Esophagus muscularis mucosa (tissue), 4 donors: ENCODE results near the gene PTPN5. TPM values are rescaled to one million over a fixed set of nuclear protein-coding genes. Genes with fewer than 3 reads are reported as not detected.

Source experiments
- total RNA-seq, 4 donors: library from RNA; depleted of rRNA; stranded (reverse); fragments of >200 nt; gene quantifications; one replicate each; pipeline versions ENCODE4 v1.1.0 to v1.2.1, GENCODE V29; 2016

PTPN5 gene
- total RNA-seq, 4 donors from 2014 or later = 1.2 to 4.1 (median 3.0) TPM

Other genes starting within 250 kb of the PTPN5 start
- 10 to 100 TPM; 28.7 to 39.1 (median 29.6) TPM for gene UEVLD, start 203.1 kb downstream of the PTPN5 start, total RNA-seq
- 1 to 10 TPM in 1 of 4 donors, not detected in 3; 7.1 TPM for gene MISFA, start 192.0 kb downstream of the PTPN5 start, total RNA-seq
- 10 to 100 TPM in 3 of 4 donors, 1 to 10 TPM in 1; 9.6 to 32.1 (median 18.1) TPM for gene SPTY2D1, start 157.5 kb downstream of the PTPN5 start, total RNA-seq
- gene TMEM86A, start 93.0 kb downstream of the PTPN5 start, total RNA-seq = 1 to 10 TPM; 2.5 to 5.5 (median 4.2) TPM
- gene IGSF22, start 65.6 kb downstream of the PTPN5 start, total RNA-seq = under 1 TPM in 2 of 4 donors, not detected in 2; 0.17 to 0.23 TPM
- gene MRGPRX1, start 147.6 kb upstream of the PTPN5 start, total RNA-seq = not detected